ENCODE measurements around the gene ADRA2C.

ADRA2C gene

GRCh38 chr4:3774253-3774883, 8.2 kb downstream of the ADRA2C start:
- CTCF ChIA-PET: no interaction called here
- DNase-seq (ENCODE audit: extremely low spot score): no peak
- TF ChIP-seq, protein P1, sequence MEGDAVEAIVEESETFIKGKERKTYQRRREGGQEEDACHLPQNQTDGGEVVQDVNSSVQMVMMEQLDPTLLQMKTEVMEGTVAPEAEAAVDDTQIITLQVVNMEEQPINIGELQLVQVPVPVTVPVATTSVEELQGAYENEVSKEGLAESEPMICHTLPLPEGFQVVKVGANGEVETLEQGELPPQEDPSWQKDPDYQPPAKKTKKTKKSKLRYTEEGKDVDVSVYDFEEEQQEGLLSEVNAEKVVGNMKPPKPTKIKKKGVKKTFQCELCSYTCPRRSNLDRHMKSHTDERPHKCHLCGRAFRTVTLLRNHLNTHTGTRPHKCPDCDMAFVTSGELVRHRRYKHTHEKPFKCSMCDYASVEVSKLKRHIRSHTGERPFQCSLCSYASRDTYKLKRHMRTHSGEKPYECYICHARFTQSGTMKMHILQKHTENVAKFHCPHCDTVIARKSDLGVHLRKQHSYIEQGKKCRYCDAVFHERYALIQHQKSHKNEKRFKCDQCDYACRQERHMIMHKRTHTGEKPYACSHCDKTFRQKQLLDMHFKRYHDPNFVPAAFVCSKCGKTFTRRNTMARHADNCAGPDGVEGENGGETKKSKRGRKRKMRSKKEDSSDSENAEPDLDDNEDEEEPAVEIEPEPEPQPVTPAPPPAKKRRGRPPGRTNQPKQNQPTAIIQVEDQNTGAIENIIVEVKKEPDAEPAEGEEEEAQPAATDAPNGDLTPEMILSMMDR (IDR thresholded peaks at IDR 0.05; ENCODE audit: control extremely low read depth, extremely low read depth, low read depth, missing control alignments): no peak
- POLR2A ChIA-PET: no interaction called here

- TF ChIP-seq, protein P1 (IDR thresholded peaks at IDR 0.05; ENCODE audit: control extremely low read depth, extremely low read depth, low read depth, missing control alignments): no peak
- ChIA-PET POLR2A (no interaction called here), CTCF (no interaction called here)
- no peak for DNase-seq (ENCODE audit: extremely low spot score)
Observed at GRCh38 chr4:3775005-3775404, 8.8 kb downstream of the ADRA2C start.

DNA sequence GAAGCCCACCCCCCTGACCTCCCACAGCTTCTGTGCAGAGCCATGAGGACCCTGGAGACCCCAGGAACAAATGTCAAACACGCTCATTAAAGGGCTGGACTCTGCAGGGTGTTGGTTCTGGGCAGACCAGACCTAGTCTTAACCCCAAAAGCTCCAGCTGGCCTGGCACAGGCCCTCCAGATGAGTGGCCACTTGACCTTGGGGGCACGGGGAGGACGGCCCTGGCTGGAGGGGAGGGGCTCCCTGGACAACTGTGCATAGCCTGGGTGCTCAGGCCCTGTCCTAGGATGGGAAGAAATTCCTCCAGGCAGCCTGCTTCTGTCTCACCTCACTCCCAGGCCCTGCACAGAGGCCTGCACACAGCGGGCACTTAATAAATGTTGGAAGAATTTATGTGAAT, 9.4 kb downstream of the ADRA2C start:
- no peak for DNase-seq (ENCODE audit: extremely low spot score)
- TF ChIP-seq, protein P1 (IDR thresholded peaks at IDR 0.05; ENCODE audit: control extremely low read depth, extremely low read depth, low read depth, missing control alignments): no peak
- POLR2A ChIA-PET: no interaction called here
- CTCF ChIA-PET: no interaction called here

GRCh38 chr4:3776166-3777032, 10.2 kb downstream of the ADRA2C start:
- CTCF ChIA-PET: no interaction called here

GRCh38 chr4:3777033-3777390, 10.8 kb downstream of the ADRA2C start:
- DNase-seq (ENCODE audit: extremely low spot score): no peak
- ChIA-PET CTCF (no interaction called here), POLR2A (no interaction called here)
- TF ChIP-seq, protein P1 (IDR thresholded peaks at IDR 0.05; ENCODE audit: control extremely low read depth, extremely low read depth, low read depth, missing control alignments): no peak

More at GRCh38 chr4:3776166-3777032, 10.2 kb downstream of the ADRA2C start:
- no peak for DNase-seq (ENCODE audit: extremely low spot score)
- TF ChIP-seq, protein P1 (IDR thresholded peaks at IDR 0.05; ENCODE audit: control extremely low read depth, extremely low read depth, low read depth, missing control alignments): no peak
- POLR2A ChIA-PET: no interaction called here

GRCh38 chr4:3777669-3778068, 11.5 kb downstream of the ADRA2C start:
- ChIA-PET POLR2A (no interaction called here), CTCF (no interaction called here)
- DNase-seq (ENCODE audit: extremely low spot score): no peak
- TF ChIP-seq, protein P1 (IDR thresholded peaks at IDR 0.05; ENCODE audit: control extremely low read depth, extremely low read depth, low read depth, missing control alignments): no peak
